ENCODE measurements around the gene IL17RC. TPM values are rescaled to one million over a fixed set of nuclear protein-coding genes. Genes with fewer than 3 reads are reported as not detected.

Gene IL17RC
- total and polyA plus RNA-seq, 9 donors, result 14.2 to 46.5 (median 35.8) TPM

GRCh38 chr3:9942934-9943690 is 26.2 kb downstream of the IL17RC start:
- H3K27me3 ChIP-seq, result no peaks in the 10 kb centered on the region
- no peak for DNase-seq
- no peak for TF ChIP-seq POLR2A (IDR thresholded peaks at IDR 0.05)
- no peak for TF ChIP-seq CTCF (IDR thresholded peaks at IDR 0.05)
- no peak for TF ChIP-seq EP300 (IDR thresholded peaks at IDR 0.05)
- no peak overlapping the region for H3K27ac ChIP-seq
- 74 to 84% (median 77%) methylated on average over 11 of the region's 11 CpGs for WGBS, 3 donors
- H3K4me1 ChIP-seq (ENCODE audit: insufficient read depth), result peaks cover 5% of the 10 kb centered on the region
- intact Hi-C loops (cut with DNase I), result loop anchor here in 2 of 4 donors (10.0 kb wide), 2 partner anchors 72 to 98 kb away; partner anchors contain the start of gene RPUSD3 (in 1 of the 2)
- no peaks in the 10 kb centered on the region for H3K9me3 ChIP-seq
- no peaks in the 10 kb centered on the region for H3K36me3 ChIP-seq
- H3K4me3 ChIP-seq, result no peak overlapping the region

- Histone ChIP-seq H3K36me3 (no peaks in the 10 kb centered on the region), H3K9me3 (no peaks in the 10 kb centered on the region), H3K27me3 (no peaks in the 10 kb centered on the region), H3K4me3 (no peak overlapping the region), H3K27ac (no peak overlapping the region), H3K4me1 (ENCODE audit: insufficient read depth) (peaks cover 5% of the 10 kb centered on the region)
- intact Hi-C loops (cut with DNase I), result loop anchor here in 2 of 4 donors (10.0 kb wide), 2 partner anchors 71 to 99 kb away; partner anchors contain the start of gene RPUSD3 (in 1 of the 2)
- no peak for TF ChIP-seq CTCF (IDR thresholded peaks at IDR 0.05)
- TF ChIP-seq POLR2A (IDR thresholded peaks at IDR 0.05), result no peak
- TF ChIP-seq EP300 (IDR thresholded peaks at IDR 0.05), result no peak
- 71 to 87% (median 81%) methylated on average over 11 of the region's 11 CpGs for WGBS, 3 donors
- DNase-seq, result no peak
These were observed 27.4 kb downstream of the IL17RC start for GRCh38 chr3:9944271-9944670.

- H3K27me3 ChIP-seq, result no peaks in the 10 kb centered on the region
- TF ChIP-seq CTCF (IDR thresholded peaks at IDR 0.05) (no peak), EP300 (IDR thresholded peaks at IDR 0.05) (no peak), POLR2A (IDR thresholded peaks at IDR 0.05) (no peak)
- intact Hi-C loops (cut with DNase I), result loop anchor here in 2 of 4 donors (10.0 kb wide), 2 partner anchors 69 to 101 kb away; partner anchors contain the start of gene RPUSD3 (in 1 of the 2)
- no peaks in the 10 kb centered on the region for H3K9me3 ChIP-seq
- WGBS, 3 donors, result 62 to 69% (median 69%) methylated on average over 10 of the region's 10 CpGs
- H3K27ac ChIP-seq, result no peak overlapping the region
- no peaks in the 10 kb centered on the region for H3K36me3 ChIP-seq
- DNase-seq, result peak in 1 of 5 donors; percentile 33
- H3K4me1 ChIP-seq (ENCODE audit: insufficient read depth), result peaks cover 5% of the 10 kb centered on the region
- H3K4me3 ChIP-seq, result no peak overlapping the region
These were observed 28.5 kb downstream of the IL17RC start for GRCh38 chr3:9945358-9945757.

- peak; percentile 88 to 94 (median 89) for DNase-seq
- intact Hi-C loops (cut with DNase I), result loop anchor here in 2 of 4 donors (2.0 to 10.0 kb wide), 3 partner anchors 14 to 102 kb away; partner anchors contain the start of genes CRELD1 (in 1 of the 2) and RPUSD3 (in 1 of the 2)
- Histone ChIP-seq H3K4me3 (peak overlapping the region; percentile 66), H3K9me3 (no peaks in the 10 kb centered on the region), H3K27me3 (no peaks in the 10 kb centered on the region), H3K4me1 (ENCODE audit: insufficient read depth) (peaks cover 5% of the 10 kb centered on the region), H3K27ac (peak overlapping the region; percentile 11 to 57), H3K36me3 (no peaks in the 10 kb centered on the region)
- 2 to 8% (median 4%) methylated on average over 85 to 90 of the region's 90 CpGs for WGBS, 3 donors
- TF ChIP-seq EP300 (IDR thresholded peaks at IDR 0.05), result no peak
- peak; percentile 38 for TF ChIP-seq POLR2A (IDR thresholded peaks at IDR 0.05)
- peak; percentile 56 to 87 (median 82) for TF ChIP-seq CTCF (IDR thresholded peaks at IDR 0.05)
These were observed 29.5 kb downstream of the IL17RC start for GRCh38 chr3:9946112-9947024.
